ENCODE data around the gene SGPL1.

DNA sequence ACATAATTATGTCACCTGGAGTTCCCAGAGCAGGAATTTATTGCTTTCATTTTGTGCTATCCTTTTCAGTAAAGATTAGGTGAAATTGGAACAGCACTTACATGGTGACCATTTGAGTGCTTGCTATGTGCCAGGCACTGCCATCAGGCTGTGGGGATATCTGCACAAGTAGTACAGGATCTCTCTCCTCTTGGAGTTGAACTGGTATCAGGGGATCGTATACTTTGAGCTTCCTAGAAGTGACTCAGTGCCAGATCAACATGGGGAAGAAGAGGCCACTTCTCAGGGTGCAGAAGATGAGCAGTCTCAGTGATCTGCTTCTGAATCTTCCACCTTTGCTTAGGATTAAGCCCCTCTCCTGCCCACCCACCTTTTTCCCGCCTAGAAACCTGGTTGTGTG, 29.5 kb downstream of the SGPL1 start:
- TF ChIP-seq POLR2AphosphoS5 (IDR thresholded peaks at IDR 0.05; ENCODE audit: insufficient read depth in 1 of 2, low read depth in 1 of 2) (no peak), CTCF (IDR thresholded peaks at IDR 0.05) (no peak), POLR2A (IDR thresholded peaks at IDR 0.05) (no peak)

Data from vagina (tissue), 2 donors.